Panc1 (cell line): ENCODE data around the gene DOCK4. TPM values are rescaled to one million over a fixed set of nuclear protein-coding genes. Genes with fewer than 3 reads are reported as not detected.

Source experiments
- ATAC-seq: fragments of 200-7000 bp; cut with Tn5 transposase; 2 replicates; pipeline ENCODE4 v1.9.1; 2020; ENCODE audit warnings: mild to moderate bottlenecking, moderate library complexity
- BruUV-seq: library from RNA; stranded (reverse); fragments of 400-500 nt; replicated peaks from 2 replicates; lab custom pipeline; 2021; lab: Mats Ljungman, UMichigan
- CTCF ChIA-PET: fragments of 300-600 bp; sonication (Branson Sonifier 250); formaldehyde crosslinking; loops from one replicate; lab custom pipeline; 2022; ENCODE audit warnings: antibody characterized with exemption; lab: Charles Lee
- POLR2A ChIA-PET: fragments of 300-600 bp; sonication (Branson Sonifier 250); formaldehyde crosslinking; loops from one replicate; lab custom pipeline; 2022; ENCODE audit warnings: antibody characterized with exemption; lab: Charles Lee
- DNase-seq: peaks from one replicate; pipeline ENCODE4 v3.0.0-alpha.2; 2010; ENCODE audit warnings: low read depth, low spot score
- H3K27ac ChIP-seq: 2 replicates; pipeline ENCODE4 v1.5.1; 2011; ENCODE audit warnings: mild to moderate bottlenecking, low read length, inconsistent platforms
- H3K27me3 ChIP-seq: fragments of 200-500 bp; sonication (Bioruptor generic); 2 replicates; pipeline ENCODE4 v1.6.0; 2014; ENCODE audit warnings: low read length, inconsistent platforms; ENCODE audit not compliant: control insufficient read depth, insufficient read depth
- H3K36me3 ChIP-seq: fragments of 200-500 bp; sonication (Bioruptor generic); 2 replicates; pipeline ENCODE4 v1.5.1; 2014; ENCODE audit warnings: inconsistent platforms, mild to moderate bottlenecking, low read length, moderate library complexity; ENCODE audit not compliant: control insufficient read depth, insufficient read depth
- H3K4me1 ChIP-seq: 2 replicates; pipeline ENCODE4 v1.5.1; 2011; ENCODE audit warnings: inconsistent platforms, mild to moderate bottlenecking, low read length, moderate library complexity; ENCODE audit not compliant: control insufficient read depth, insufficient read depth
- H3K4me3 ChIP-seq, 2 experiments: 2 replicates each; pipeline ENCODE4 v1.5.1; 2011 to 2012; ENCODE audit warnings: low read depth in 2 of 2, low read length in 2 of 2, mild to moderate bottlenecking in 2 of 2, inconsistent platforms in 1 of 2, moderate library complexity in 1 of 2
- H3K9me3 ChIP-seq: fragments of 200-500 bp; sonication (Bioruptor generic); 2 replicates; pipeline ENCODE4 v1.5.1; 2014; ENCODE audit warnings: low read depth, mild to moderate bottlenecking, inconsistent platforms, low read length, moderate library complexity; ENCODE audit not compliant: control insufficient read depth, insufficient read depth
- CTCF ChIP-seq: fragments of 450-650 bp; IDR thresholded peaks from 2 replicates; pipeline ENCODE4 v1.5.1; 2017; ENCODE audit warnings: mild to moderate bottlenecking
- POLR2AphosphoS5 ChIP-seq: IDR thresholded peaks from 2 replicates; pipeline ENCODE4 v1.6.1; 2012; ENCODE audit warnings: mild to moderate bottlenecking, low read depth, low read length, moderate library complexity
- REST ChIP-seq, 2 experiments: IDR thresholded peaks; 2 replicates each; pipeline ENCODE4 v1.6.1; 2011 to 2012; ENCODE audit warnings: low read depth in 2 of 2, control low read depth in 1 of 2, low read length in 1 of 2, mild to moderate bottlenecking in 1 of 2, moderate library complexity in 1 of 2; ENCODE audit not compliant: insufficient read depth in 1 of 2
- SIN3A ChIP-seq: IDR thresholded peaks from 2 replicates; pipeline ENCODE4 v1.6.1; 2012; ENCODE audit warnings: low read depth, mild to moderate bottlenecking, low read length, moderate library complexity, borderline replicate concordance; ENCODE audit not compliant: insufficient read depth
- TCF7L2 ChIP-seq: IDR thresholded peaks from 2 replicates; pipeline ENCODE4 v1.6.1; 2011; ENCODE audit warnings: mild to moderate bottlenecking, low read depth, low read length, inconsistent platforms
- in situ Hi-C: cut with HindIII; loops from 2 replicates; pipeline ENCODE4 v1.10.0; 2016; ENCODE audit warnings: low sequenced_read_pairs, low pct_unique_long_range_greater_than_20kb
- intact Hi-C: fragments of 100-400 bp; cut with micrococcal nuclease; formaldehyde crosslinking; loops from one replicate; pipeline ENCODE4 v1.10.0; 2022; ENCODE audit not compliant: unreplicated experiment
- total RNA-seq: library from RNA; stranded (reverse); gene quantifications from one replicate; pipeline ENCODE4 v1.2.1, GENCODE V29; 2021; ENCODE audit not compliant: unreplicated experiment

DOCK4 gene
- total RNA-seq, 1 experiment from 2014 or later = 10.8 TPM

- intact Hi-C loops = no loop called here
- ChIA-PET CTCF (no interaction called here), POLR2A (no interaction called here)
- Histone ChIP-seq H3K4me3 (no peak overlapping the region), H3K9me3 (no peaks in the 10 kb centered on the region), H3K4me1 (no peaks in the 10 kb centered on the region), H3K27ac (no peak overlapping the region), H3K27me3 (no peaks in the 10 kb centered on the region), H3K36me3 (no peaks in the 10 kb centered on the region)
- BruUV-seq = no TSS peak
- no peak for DNase-seq
- in situ Hi-C loops = no loop called here
- TF ChIP-seq TCF7L2 = no peak
- no peak for TF ChIP-seq POLR2AphosphoS5
- TF ChIP-seq REST (IDR thresholded peaks at IDR 0.05; ENCODE audit: insufficient read depth in 1 of 2, low read depth in 2 of 2, low read length in 1 of 2) = no peak
- TF ChIP-seq CTCF = no peak
- no peak for TF ChIP-seq SIN3A
- no peak for ATAC-seq
Observed at GRCh38 chr7:111746950-111747349, 459.2 kb downstream of the DOCK4 start.

GRCh38 chr7:111744501-111745155, 461.6 kb downstream of the DOCK4 start:
- no peak overlapping the region for H3K27ac ChIP-seq
- H3K27me3 ChIP-seq = no peaks in the 10 kb centered on the region
- H3K4me1 ChIP-seq = no peaks in the 10 kb centered on the region
- ChIA-PET CTCF (no interaction called here), POLR2A (no interaction called here)
- ATAC-seq (no peak), DNase-seq (no peak)
- no peak overlapping the region for H3K4me3 ChIP-seq
- TF ChIP-seq CTCF = no peak
- no peak for TF ChIP-seq SIN3A
- no peak for TF ChIP-seq POLR2AphosphoS5
- no peak for TF ChIP-seq REST (IDR thresholded peaks at IDR 0.05; ENCODE audit: insufficient read depth in 1 of 2, low read depth in 2 of 2, low read length in 1 of 2)
- H3K9me3 ChIP-seq = no peaks in the 10 kb centered on the region
- BruUV-seq = no TSS peak
- no peaks in the 10 kb centered on the region for H3K36me3 ChIP-seq
- intact Hi-C loops = loop anchor here (5.0 kb wide), 3 partner anchors 113 to 753 kb away; no protein-coding TSS in a partner anchor
- in situ Hi-C loops = no loop called here
